Right lobe of liver (tissue), 6 donors: ENCODE results near the gene DHFR2. TPM values are rescaled to one million over a fixed set of nuclear protein-coding genes. Genes with fewer than 3 reads are reported as not detected.

Experiments used
- ATAC-seq, 4 donors: fragments of 200-7000 bp; cut with Tn5 transposase; one replicate each; pipeline ENCODE4 v1.9.1; 2020; ENCODE audit warnings: mild to moderate bottlenecking in 4 of 4, moderate library complexity in 4 of 4
- DNase-seq, 3 donors: peaks; one replicate each; pipeline ENCODE4 v3.0.0-alpha.2; 2020
- H3K27ac ChIP-seq, 3 donors: fragments of 200-600 bp; one replicate each; pipeline ENCODE4 v1.8.0; 2022
- H3K27me3 ChIP-seq, 2 donors: fragments of 200-600 bp; one replicate each; pipeline ENCODE4 v1.8.0; 2022
- H3K36me3 ChIP-seq, 4 donors: fragments of 200-600 bp; sonication (generic) in 1 of 4; one replicate each; pipeline versions ENCODE4 v1.5.1 to v1.8.0; 2017 to 2022; ENCODE audit warnings: control low read depth in 1 of 4
- H3K4me1 ChIP-seq, 4 donors: fragments of 200-600 bp; sonication (generic) in 1 of 4; one replicate each; pipeline versions ENCODE4 v1.5.1 to v1.8.0; 2017 to 2022; ENCODE audit warnings: control low read depth in 1 of 4
- H3K4me3 ChIP-seq, 3 donors: fragments of 200-600 bp; one replicate each; pipeline ENCODE4 v1.8.0; 2022
- H3K9me3 ChIP-seq, 4 donors: fragments of 200-600 bp; sonication (generic) in 1 of 4; one replicate each; pipeline versions ENCODE4 v1.5.1 to v1.8.0; 2017 to 2022; ENCODE audit warnings: control low read depth in 1 of 4
- CTCF ChIP-seq, 4 donors: fragments of 200-600 bp in 3 of 4; fragments of 450-650 bp in 1 of 4; IDR thresholded peaks; one replicate each; pipeline versions ENCODE4 v1.5.1 to v1.8.0; 2016 to 2022; ENCODE audit warnings: antibody characterized with exemption in 4 of 4, mild to moderate bottlenecking in 2 of 4
- POLR2A ChIP-seq: fragments of 450-650 bp; IDR thresholded peaks from one replicate; pipeline ENCODE4 v1.6.1; 2017; ENCODE audit warnings: antibody characterized with exemption, mild to moderate bottlenecking
- WGBS: methylation state at CpG from one replicate; pipeline ENCODE4 v1.1.6; 2018; ENCODE audit warnings: low coverage, low lambda C conversion rate; ENCODE audit not compliant: insufficient coverage; ENCODE audit errors: missing lambda C conversion rate; 5-methylcytosine and 5-hydroxymethylcytosine counted together
- intact Hi-C, 2 donors: fragments of 100-400 bp; cut with DNase I; formaldehyde crosslinking; loops; one replicate each; pipeline versions ENCODE4 v1.11.2 to v1.14.1; 2022
- total RNA-seq, 6 experiments: library from RNA; depleted of rRNA in 2 of 6; stranded (reverse); fragments of >200 nt in 2 of 6; fragmentation: NEBNext Ultra II Directional in 3 of 6; extraction: Animal tissue kit (Norgen Biotek cat#: 25700) in 3 of 6; gene quantifications; one replicate each; pipeline versions ENCODE4 v1.1.0 to v1.2.4, GENCODE V29; 2016 to 2023
- donor health status: DM: no; HTN: yes; CAD: no.
- donor health status: DM: no; HTN: no; CAD: no.
- donor health status: DM: no; HTN: no; CAD: no.
- donor health status: DM: no; HTN: yes; CAD: no.
- donor health status: DM: no; HTN: yes; CAD: no.

DHFR2 gene
- total RNA-seq, 6 experiments from 2014 or later, result 3.3 to 5.7 (median 4.1) TPM

- H3K27ac ChIP-seq, result no peak overlapping the region
- no peak overlapping the region for H3K4me3 ChIP-seq
- no peak for ATAC-seq
- no peaks in the 10 kb centered on the region for H3K36me3 ChIP-seq
- WGBS, result 95% methylated on average over 2 of the region's 2 CpGs
- H3K27me3 ChIP-seq, result no peaks in the 10 kb centered on the region
- intact Hi-C loops, result loop anchor here (10.0 kb wide), 2 partner anchors 55 to 65 kb away; partner anchors contain the start of genes DHFR2 (in 1 of the 2) and NSUN3 (in 1 of the 2)
- TF ChIP-seq POLR2A (no peak), CTCF (IDR thresholded peaks at IDR 0.05) (no peak)
- H3K4me1 ChIP-seq, result peaks cover 0 to 10% (median 0%) of the 10 kb centered on the region in 4 donors
- H3K9me3 ChIP-seq, result no peaks in the 10 kb centered on the region
- DNase-seq, result no peak
Observed at GRCh38 chr3:94009608-94010007, 53.1 kb downstream of the DHFR2 start.

- WGBS, result 42% methylated on average over 2 of the region's 2 CpGs
- peak; percentile 36 to 66 (median 52) for ATAC-seq
Observed at GRCh38 chr3:94008253-94008652, 54.5 kb downstream of the DHFR2 start.

More at GRCh38 chr3:94008253-94008652, 54.5 kb downstream of the DHFR2 start:
- intact Hi-C loops, result loop anchor here in 1 of 2 donors (10.0 kb wide), 1 partner anchor 57 kb away; the partner anchor contains the start of genes DHFR2 and NSUN3
- Histone ChIP-seq H3K27ac (no peak overlapping the region), H3K4me3 (no peak overlapping the region), H3K4me1 (peaks cover 0 to 10% (median 0%) of the 10 kb centered on the region in 4 donors), H3K27me3 (no peaks in the 10 kb centered on the region), H3K9me3 (no peaks in the 10 kb centered on the region), H3K36me3 (no peaks in the 10 kb centered on the region)
- TF ChIP-seq POLR2A (no peak), CTCF (IDR thresholded peaks at IDR 0.05) (no peak)
- DNase-seq, result no peak

Other genes with a start within 250 kb of the DHFR2 start
- gene PROS1, start 89.0 kb downstream of the DHFR2 start, total RNA-seq, result 100 to 1,000 TPM; 157 to 215 (median 183) TPM
- 1 to 10 TPM; 3.9 to 5.6 (median 4.5) TPM for gene ARL13B, start 82.8 kb downstream of the DHFR2 start, total RNA-seq
- gene STX19, start 34.3 kb downstream of the DHFR2 start, total RNA-seq, result not detected
- gene NSUN3, start 145 bp upstream of the DHFR2 start, total RNA-seq, result 1 to 10 TPM; 4.9 to 6.2 (median 5.6) TPM